Measurements from ENCODE around the gene ZNF212.

The ZNF212 gene

DNA sequence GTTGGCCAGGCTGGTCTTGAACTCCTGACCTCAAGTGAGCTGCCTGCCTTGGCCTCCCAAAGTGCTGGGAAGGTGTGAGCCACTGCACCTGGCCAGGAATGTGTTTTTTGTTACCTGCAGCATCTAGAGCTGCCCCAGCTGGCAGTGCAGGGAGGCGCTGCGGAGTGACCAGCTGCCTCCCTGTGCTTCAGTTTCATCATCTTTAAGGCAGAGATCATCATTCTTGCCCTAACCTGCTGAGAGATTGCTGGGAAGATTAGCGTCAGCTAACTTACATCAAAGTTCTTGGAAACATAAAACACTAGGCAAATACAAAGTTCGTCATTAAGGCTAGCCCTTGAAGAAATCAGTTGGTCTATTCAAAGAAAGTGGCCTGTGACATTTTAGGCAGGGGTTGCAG lies 41.8 kb upstream of the ZNF212 start:
- TF ChIP-seq, protein P1, sequence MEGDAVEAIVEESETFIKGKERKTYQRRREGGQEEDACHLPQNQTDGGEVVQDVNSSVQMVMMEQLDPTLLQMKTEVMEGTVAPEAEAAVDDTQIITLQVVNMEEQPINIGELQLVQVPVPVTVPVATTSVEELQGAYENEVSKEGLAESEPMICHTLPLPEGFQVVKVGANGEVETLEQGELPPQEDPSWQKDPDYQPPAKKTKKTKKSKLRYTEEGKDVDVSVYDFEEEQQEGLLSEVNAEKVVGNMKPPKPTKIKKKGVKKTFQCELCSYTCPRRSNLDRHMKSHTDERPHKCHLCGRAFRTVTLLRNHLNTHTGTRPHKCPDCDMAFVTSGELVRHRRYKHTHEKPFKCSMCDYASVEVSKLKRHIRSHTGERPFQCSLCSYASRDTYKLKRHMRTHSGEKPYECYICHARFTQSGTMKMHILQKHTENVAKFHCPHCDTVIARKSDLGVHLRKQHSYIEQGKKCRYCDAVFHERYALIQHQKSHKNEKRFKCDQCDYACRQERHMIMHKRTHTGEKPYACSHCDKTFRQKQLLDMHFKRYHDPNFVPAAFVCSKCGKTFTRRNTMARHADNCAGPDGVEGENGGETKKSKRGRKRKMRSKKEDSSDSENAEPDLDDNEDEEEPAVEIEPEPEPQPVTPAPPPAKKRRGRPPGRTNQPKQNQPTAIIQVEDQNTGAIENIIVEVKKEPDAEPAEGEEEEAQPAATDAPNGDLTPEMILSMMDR (IDR thresholded peaks at IDR 0.05; ENCODE audit: extremely low read depth, missing control alignments): no peak
- DNase-seq (ENCODE audit: low spot score): no peak

DNA sequence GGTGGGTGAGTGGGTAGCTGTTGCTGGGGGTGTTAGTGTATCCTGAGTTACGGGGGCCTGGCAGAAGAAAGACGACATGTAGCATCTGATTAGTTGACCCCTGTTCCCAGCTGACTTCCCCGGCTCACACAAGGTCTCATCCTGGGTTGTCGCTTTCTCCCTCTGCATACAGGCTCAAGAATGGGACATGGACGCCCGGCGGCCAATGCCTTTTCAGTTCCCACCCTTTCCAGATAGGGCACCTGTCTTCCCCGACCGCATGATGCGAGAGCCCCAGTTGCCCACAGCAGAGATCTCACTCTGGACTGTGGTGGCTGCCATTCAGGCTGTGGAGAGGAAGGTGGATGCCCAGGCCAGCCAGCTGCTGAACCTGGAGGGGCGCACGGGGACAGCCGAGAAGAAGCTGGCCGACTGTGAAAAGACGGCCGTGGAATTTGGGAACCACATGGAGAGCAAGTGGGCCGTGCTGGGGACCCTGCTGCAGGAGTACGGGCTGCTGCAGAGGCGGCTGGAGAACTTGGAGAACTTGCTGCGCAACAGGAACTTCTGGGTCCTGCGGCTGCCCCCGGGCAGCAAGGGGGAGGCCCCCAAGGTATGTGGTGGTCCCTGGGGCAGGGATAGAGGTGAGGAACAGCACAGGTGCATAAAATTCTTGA lies 41.2 kb upstream of the ZNF212 start:
- DNase-seq (ENCODE audit: low spot score): no peak
- TF ChIP-seq, protein P1 (IDR thresholded peaks at IDR 0.05; ENCODE audit: extremely low read depth, missing control alignments): no peak

DNA sequence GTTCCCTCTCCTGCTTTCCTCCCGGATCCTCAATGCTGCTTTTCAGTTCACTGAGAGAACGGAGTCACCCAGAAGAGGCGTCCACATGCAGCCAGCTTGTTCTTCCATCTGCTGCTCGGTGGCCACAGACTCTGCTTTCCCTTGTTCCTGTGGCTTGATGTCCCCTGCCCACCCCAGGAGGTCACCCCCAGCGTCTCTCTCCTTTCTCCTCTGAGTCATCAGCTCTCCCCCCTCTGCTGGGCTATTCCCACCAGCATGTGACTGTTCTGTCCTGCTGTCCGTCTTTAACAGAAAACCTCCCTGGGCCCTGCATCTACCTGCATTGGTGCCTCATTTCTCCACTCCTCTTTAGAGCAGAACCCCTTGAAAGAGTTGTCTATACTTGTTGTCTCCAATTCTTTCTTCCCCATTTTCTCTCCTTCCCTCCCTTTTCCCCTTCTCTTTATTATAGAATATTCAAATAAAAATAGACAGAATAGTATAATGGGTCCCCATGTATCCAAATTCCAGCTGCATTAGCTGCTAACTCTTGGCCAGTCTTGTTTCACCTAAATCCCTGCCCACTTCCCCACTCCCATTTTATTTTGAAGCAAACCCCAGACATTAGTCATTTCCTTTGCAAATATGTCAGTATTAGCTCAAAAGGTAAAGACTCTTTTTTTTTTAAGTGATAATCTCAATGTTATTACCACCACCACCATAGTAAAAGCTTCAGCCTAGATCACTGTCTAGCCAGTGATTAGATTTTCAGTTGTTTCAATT lies 40.0 kb upstream of the ZNF212 start:
- TF ChIP-seq, protein P1 (IDR thresholded peaks at IDR 0.05; ENCODE audit: extremely low read depth, missing control alignments): no peak
- no peak for DNase-seq (ENCODE audit: low spot score)

DNA sequence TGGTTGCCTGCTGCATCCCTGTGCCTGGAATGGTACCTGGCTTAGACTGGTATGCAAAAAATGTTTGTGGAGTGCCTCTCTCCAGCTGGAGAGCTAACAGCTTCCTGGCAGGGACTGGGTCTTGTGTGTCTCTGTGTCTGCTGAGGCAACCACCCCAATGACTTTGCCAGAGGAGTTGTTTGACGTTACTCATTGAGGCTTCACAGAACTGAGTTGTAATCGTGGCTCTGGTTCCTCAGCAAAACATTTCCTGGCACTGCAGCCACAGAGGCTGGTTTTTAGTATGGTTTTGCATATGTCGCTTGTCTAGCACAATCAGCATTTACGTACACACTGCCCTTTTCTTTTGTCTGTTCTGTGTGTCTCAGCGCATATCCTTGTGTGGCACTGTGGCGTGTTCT lies 36.6 kb upstream of the ZNF212 start:
- DNase-seq (ENCODE audit: low spot score): no peak

DNA sequence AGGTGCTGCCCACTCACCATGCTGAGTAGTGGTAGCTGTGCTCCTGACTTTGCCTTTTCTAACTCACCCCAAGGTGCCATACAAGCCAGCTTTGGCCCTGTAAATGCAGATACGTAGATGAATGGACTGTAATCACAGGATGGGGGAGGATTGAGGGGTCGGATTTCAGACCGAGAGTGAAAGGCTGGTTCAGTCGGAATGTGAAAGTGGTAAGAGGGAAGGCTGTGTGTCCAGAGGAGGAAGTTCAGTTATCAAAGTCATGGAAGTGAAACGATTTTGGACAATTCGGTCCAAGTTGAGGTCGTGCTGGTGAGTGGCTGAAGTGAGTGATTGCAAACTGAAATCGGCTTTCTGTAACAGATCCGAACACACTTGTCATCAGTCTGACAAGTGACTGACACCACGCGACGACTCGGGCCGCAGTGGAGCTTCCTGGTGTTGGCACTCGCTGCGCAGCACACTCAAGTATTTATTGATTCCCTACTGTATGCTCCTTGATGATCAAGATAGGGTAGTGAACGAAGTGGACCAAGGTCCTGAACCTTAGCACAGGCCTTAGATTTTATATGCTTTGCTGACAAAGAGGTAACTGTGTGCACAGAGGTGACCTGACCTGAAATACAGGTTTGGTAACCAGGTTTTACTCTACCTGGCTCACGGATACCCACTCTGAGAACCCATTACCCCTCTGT lies 33.6 kb upstream of the ZNF212 start:
- no peak for DNase-seq (ENCODE audit: low spot score)
- TF ChIP-seq, protein P1 (IDR thresholded peaks at IDR 0.05; ENCODE audit: extremely low read depth, missing control alignments): no peak

More for the DNA sequence above, 36.6 kb upstream of the ZNF212 start:
- TF ChIP-seq, protein P1 (IDR thresholded peaks at IDR 0.05; ENCODE audit: extremely low read depth, missing control alignments): no peak

DNA sequence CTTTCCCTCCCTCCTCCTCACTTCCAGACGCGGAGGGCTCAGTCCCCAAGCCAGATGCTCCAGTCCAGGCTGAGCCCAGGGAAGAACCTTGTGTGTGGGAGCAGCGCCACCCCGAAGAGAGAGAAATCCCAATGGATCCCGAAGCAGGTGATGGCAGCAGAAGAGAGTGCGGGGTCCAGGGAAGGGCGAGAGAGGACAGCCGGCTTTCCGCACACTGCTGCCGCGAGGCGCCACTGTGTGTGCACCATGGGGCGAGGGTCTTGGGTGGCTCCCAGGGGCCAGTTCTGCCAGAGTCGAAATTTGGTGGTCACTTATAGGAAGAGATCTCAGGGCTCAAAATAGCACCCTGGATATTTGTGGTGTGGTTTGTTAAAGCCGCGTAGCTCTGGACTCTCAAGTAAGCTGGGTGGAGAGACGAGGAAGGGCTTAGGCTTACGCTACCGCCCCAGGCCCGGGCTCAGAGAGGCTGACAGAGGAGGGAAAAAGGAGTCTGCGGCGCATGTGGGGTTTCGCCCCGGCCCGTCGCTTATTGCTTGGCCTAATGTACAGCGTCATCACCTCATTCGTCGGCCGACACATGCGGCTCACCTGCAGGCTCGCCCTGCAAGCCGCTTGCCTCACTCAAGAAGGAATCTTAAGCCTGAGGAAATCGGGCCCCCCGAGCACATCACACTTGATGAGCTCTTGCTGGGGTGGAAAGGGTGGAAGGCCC lies 32.0 kb upstream of the ZNF212 start:
- TF ChIP-seq, protein P1 (IDR thresholded peaks at IDR 0.05; ENCODE audit: extremely low read depth, missing control alignments): no peak
- DNase-seq (ENCODE audit: low spot score): no peak
